Mesendoderm (in vitro differentiated cells): ENCODE results near the gene RAB3GAP2.
"Not testable (repeated sequence)": the region's sequence is repeated elsewhere in the genome, so short reads cannot be mapped to it uniquely, and the experiment has no call there.

ENCODE experiments used
- DNase-seq: peaks from one replicate; pipeline ENCODE4 v3.0.0; 2013
- H2AK5ac ChIP-seq: 2 replicates; pipeline ENCODE4 v1.6.1; 2013; ENCODE audit warnings: low read length, inconsistent platforms
- H2BK120ac ChIP-seq: 2 replicates; pipeline ENCODE4 v1.6.1; 2013; ENCODE audit warnings: low read depth, mild to moderate bottlenecking, low read length, moderate library complexity, mixed read lengths
- H2BK15ac ChIP-seq: replicated peaks from 2 replicates; pipeline ENCODE4 v1.6.1; 2013; ENCODE audit warnings: low read depth, mild to moderate bottlenecking, moderate library complexity
- H2BK5ac ChIP-seq: 2 replicates; pipeline ENCODE4 v1.6.1; 2013; ENCODE audit warnings: low read length, inconsistent platforms
- H3K18ac ChIP-seq: 2 replicates; pipeline ENCODE4 v1.6.1; 2013; ENCODE audit warnings: mild to moderate bottlenecking, low read length, mixed read lengths
- H3K23ac ChIP-seq: one replicate; pipeline ENCODE4 v1.6.1; 2013; ENCODE audit warnings: low read length
- H3K27ac ChIP-seq: 2 replicates; pipeline ENCODE4 v1.5.1; 2013; ENCODE audit warnings: low read depth, mild to moderate bottlenecking, inconsistent platforms, low read length, moderate library complexity
- H3K27me3 ChIP-seq: 2 replicates; pipeline ENCODE4 v1.6.1; 2013; ENCODE audit warnings: low read length, control low read depth, mild to moderate bottlenecking, inconsistent platforms; ENCODE audit not compliant: insufficient read depth, poor library complexity
- H3K36me3 ChIP-seq: 2 replicates; pipeline ENCODE4 v1.6.1; 2013; ENCODE audit warnings: low read length, inconsistent platforms; ENCODE audit not compliant: control insufficient read depth, insufficient read depth
- H3K4ac ChIP-seq: one replicate; pipeline ENCODE4 v1.6.1; 2013; ENCODE audit warnings: low read depth, mild to moderate bottlenecking, low read length, moderate library complexity
- H3K4me1 ChIP-seq: 2 replicates; pipeline ENCODE4 v1.6.1; 2013; ENCODE audit warnings: low read depth, low read length, inconsistent platforms; ENCODE audit not compliant: control insufficient read depth
- H3K4me2 ChIP-seq: 2 replicates; pipeline ENCODE4 v1.6.1; 2013; ENCODE audit warnings: low read length
- H3K4me3 ChIP-seq: 2 replicates; pipeline ENCODE4 v1.5.1; 2013; ENCODE audit warnings: mild to moderate bottlenecking, low read length
- H3K56ac ChIP-seq: one replicate; pipeline ENCODE4 v1.6.1; 2013; ENCODE audit warnings: low read length
- H3K79me1 ChIP-seq: 2 replicates; pipeline ENCODE4 v1.6.1; 2013; ENCODE audit warnings: low read length, inconsistent platforms
- H3K79me2 ChIP-seq: 2 replicates; pipeline ENCODE4 v1.6.1; 2013; ENCODE audit warnings: mild to moderate bottlenecking, low read length; ENCODE audit not compliant: control insufficient read depth, insufficient read depth
- H3K9ac ChIP-seq: 2 replicates; pipeline ENCODE4 v1.6.1; 2013; ENCODE audit warnings: low read length, inconsistent platforms
- H4K5ac ChIP-seq: one replicate; pipeline ENCODE4 v1.6.1; 2013; ENCODE audit warnings: low read length
- H4K8ac ChIP-seq: one replicate; pipeline ENCODE4 v1.6.1; 2013; ENCODE audit warnings: low read depth, mild to moderate bottlenecking, control low read depth, low read length, moderate library complexity
- WGBS: extraction: QIAGEN DNeasy Blood & Tissue Kit; methylation state at CpG from one replicate; pipeline ENCODE4 v1.1.7; 2013; ENCODE audit warnings: low lambda C conversion rate, missing lambda C conversion rate; ENCODE audit not compliant: insufficient coverage; ENCODE audit errors: extremely low coverage; 5-methylcytosine and 5-hydroxymethylcytosine counted together

Gene RAB3GAP2

DNA sequence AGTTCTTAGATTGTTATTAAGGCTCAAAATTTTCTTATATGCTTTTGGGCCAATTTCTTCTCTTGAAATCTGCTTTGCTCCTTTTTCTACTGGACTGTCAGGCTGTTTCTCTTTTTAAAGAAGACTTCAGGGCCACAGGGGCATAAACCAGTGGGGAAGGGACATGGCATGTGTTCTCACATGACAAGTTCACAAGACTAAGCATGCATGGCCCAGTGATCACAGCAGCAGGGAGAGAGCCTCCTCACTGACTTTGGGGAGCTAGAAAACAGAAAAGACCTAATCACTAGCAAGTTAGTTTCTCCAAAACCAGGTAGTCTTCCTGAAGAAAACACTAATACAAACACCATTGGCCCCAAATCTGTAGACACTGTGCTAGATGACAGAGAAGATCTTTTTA, 64.8 kb downstream of the RAB3GAP2 start:
- H3K4me2 ChIP-seq, result no peak overlapping the region
- no peak overlapping the region for H3K9ac ChIP-seq
- no peak overlapping the region for H2AK5ac ChIP-seq
- no peak overlapping the region for H3K56ac ChIP-seq
- H3K4ac ChIP-seq, result no peak overlapping the region
- H2BK15ac ChIP-seq, result no peak overlapping the region
- no peak for DNase-seq
- no peaks in the 10 kb centered on the region for H3K79me1 ChIP-seq
- H3K4me3 ChIP-seq, result no peak overlapping the region
- H3K27me3 ChIP-seq, result no peaks in the 10 kb centered on the region
- no peaks in the 10 kb centered on the region for H3K79me2 ChIP-seq
- no peaks in the 10 kb centered on the region for H3K36me3 ChIP-seq
- H4K8ac ChIP-seq, result no peak overlapping the region
- no peak overlapping the region for H2BK5ac ChIP-seq
- H3K4me1 ChIP-seq, result no peaks in the 10 kb centered on the region
- no peak overlapping the region for H3K23ac ChIP-seq
- H3K27ac ChIP-seq, result no peak overlapping the region
- H2BK120ac ChIP-seq, result no peak overlapping the region
- H3K18ac ChIP-seq, result no peak overlapping the region
- H4K5ac ChIP-seq, result no peak overlapping the region

DNA sequence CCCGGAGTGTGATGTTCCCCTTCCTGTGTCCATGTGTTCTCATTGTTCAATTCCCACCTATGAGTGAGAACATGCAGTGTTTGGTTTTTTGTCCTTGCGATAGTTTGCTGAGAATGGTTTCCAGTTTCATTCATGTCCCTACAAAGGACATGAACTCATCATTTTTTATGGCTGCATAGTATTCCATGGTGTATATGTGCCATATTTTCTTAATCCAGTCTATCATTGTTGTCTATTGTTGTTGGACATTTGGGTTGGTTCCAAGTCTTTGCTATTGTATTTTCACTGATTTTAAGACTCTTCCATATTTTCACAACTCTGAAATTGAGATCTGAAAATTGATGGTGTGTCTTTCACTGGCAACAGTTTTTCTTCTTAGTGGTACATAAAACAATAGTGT, 67.5 kb downstream of the RAB3GAP2 start:
- H3K4ac ChIP-seq, H3K4me3 ChIP-seq: not testable (repeated sequence)
- WGBS, result no CpG with 5 or more reads among the region's 2 CpGs

GRCh38 chr1:220203816-220204215, 68.4 kb downstream of the RAB3GAP2 start:
- H3K4me1 ChIP-seq, result no peaks in the 10 kb centered on the region
- no peak overlapping the region for H3K56ac ChIP-seq
- H3K36me3 ChIP-seq, result no peaks in the 10 kb centered on the region
- WGBS, result no CpG with 5 or more reads among the region's 2 CpGs
- H4K8ac ChIP-seq, result no peak overlapping the region
- no peak overlapping the region for H3K9ac ChIP-seq
- H3K4me2 ChIP-seq, result no peak overlapping the region
- no peak overlapping the region for H3K4me3 ChIP-seq
- no peak overlapping the region for H2BK5ac ChIP-seq
- no peak overlapping the region for H4K5ac ChIP-seq
- no peaks in the 10 kb centered on the region for H3K79me1 ChIP-seq
- H2BK120ac ChIP-seq, result no peak overlapping the region
- no peak overlapping the region for H3K18ac ChIP-seq
- H3K23ac ChIP-seq, result no peak overlapping the region
- H3K4ac ChIP-seq, result no peak overlapping the region
- no peaks in the 10 kb centered on the region for H3K27me3 ChIP-seq
- DNase-seq, result no peak
- no peak overlapping the region for H2BK15ac ChIP-seq
- H2AK5ac ChIP-seq, result no peak overlapping the region
- no peaks in the 10 kb centered on the region for H3K79me2 ChIP-seq
- H3K27ac ChIP-seq, result no peak overlapping the region

More for the DNA sequence above, 67.5 kb downstream of the RAB3GAP2 start:
- not testable (repeated sequence) for H3K4me2 ChIP-seq, H3K79me2 ChIP-seq, H2BK120ac ChIP-seq, H3K9ac ChIP-seq, H3K36me3 ChIP-seq, H4K8ac ChIP-seq, H3K18ac ChIP-seq, H3K4me1 ChIP-seq, H3K27me3 ChIP-seq, H3K56ac ChIP-seq, H3K23ac ChIP-seq, H2BK15ac ChIP-seq, H2AK5ac ChIP-seq, H4K5ac ChIP-seq, H2BK5ac ChIP-seq, DNase-seq, H3K79me1 ChIP-seq, H3K27ac ChIP-seq

DNA sequence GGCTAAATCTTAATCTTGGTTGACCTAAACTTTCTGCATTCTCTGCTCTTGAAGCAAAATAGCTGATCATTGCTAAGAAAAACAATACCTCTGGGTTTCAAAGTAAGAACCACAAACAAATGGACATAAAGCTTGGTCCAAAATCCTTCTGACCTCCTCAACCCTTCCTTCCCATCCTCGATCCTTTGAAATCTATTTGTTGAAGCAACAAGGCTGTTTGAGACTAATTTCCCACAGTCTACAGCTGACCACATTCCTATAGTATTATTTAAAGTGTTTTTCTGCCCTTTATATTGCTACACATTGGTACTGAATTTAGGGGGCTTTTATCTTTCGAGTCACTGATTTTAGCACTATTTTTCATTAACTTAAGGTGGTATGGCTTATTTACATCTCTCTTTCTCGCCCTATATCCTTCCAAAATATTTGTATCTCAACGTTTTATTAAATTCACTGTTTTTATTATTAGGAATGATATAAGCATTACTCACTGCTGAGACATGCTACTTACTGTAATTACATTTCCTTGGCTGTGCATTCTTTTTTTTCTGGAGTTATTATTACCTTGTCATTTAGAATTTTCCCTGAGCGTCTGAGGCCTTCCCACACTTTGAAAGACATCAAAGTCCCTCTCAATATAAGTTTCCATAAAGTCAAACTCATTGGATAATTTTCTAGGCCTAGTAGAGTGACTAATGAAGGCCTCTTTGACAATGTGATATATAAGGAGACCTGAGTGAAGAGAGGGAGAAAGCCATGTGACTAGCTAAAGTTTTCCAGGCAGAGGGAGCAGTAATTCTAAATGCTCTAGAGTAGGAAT, 73.9 kb downstream of the RAB3GAP2 start:
- Histone ChIP-seq H3K4me2 (no peak overlapping the region), H3K4me1 (no peaks in the 10 kb centered on the region), H4K8ac (no peak overlapping the region), H3K27ac (no peak overlapping the region), H2BK15ac (no peak overlapping the region), H3K79me2 (no peaks in the 10 kb centered on the region), H3K56ac (no peak overlapping the region), H3K79me1 (no peaks in the 10 kb centered on the region), H3K36me3 (no peaks in the 10 kb centered on the region), H3K4me3 (no peak overlapping the region), H3K27me3 (no peaks in the 10 kb centered on the region), H3K9ac (no peak overlapping the region), H3K4ac (no peak overlapping the region), H4K5ac (no peak overlapping the region), H3K23ac (no peak overlapping the region), H3K18ac (no peak overlapping the region), H2BK5ac (no peak overlapping the region), H2AK5ac (no peak overlapping the region), H2BK120ac (no peak overlapping the region)
- WGBS, result 100% methylated on average over 2 of the region's 5 CpGs
- DNase-seq, result no peak

DNA sequence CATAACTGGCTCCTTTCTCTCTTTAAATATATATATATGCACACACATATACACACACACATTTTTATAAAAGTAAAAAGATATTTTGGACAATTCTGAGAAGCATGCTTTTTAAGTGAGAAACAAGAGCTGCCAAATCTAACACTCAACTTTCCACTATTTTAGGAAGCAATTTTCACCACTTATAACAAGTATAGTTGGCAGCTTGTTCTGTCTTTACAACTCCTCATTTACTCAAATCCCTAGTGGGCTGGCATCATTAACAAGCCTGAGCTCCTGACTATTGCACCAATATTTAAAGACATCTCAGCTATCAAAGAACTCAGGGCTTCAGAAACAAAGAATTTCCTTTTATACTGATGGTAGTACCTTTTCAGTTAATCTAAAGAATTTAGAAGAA, 76.6 kb downstream of the RAB3GAP2 start:
- Histone ChIP-seq H3K36me3 (peaks cover 1% of the 10 kb centered on the region), H3K9ac (no peak overlapping the region), H3K4me3 (no peak overlapping the region), H2AK5ac (no peak overlapping the region), H3K4me2 (no peak overlapping the region), H3K4ac (no peak overlapping the region), H3K4me1 (no peaks in the 10 kb centered on the region), H2BK120ac (no peak overlapping the region), H4K5ac (no peak overlapping the region), H3K27ac (no peak overlapping the region), H3K79me2 (no peaks in the 10 kb centered on the region), H3K79me1 (no peaks in the 10 kb centered on the region), H3K56ac (no peak overlapping the region), H2BK5ac (no peak overlapping the region), H2BK15ac (no peak overlapping the region), H3K18ac (no peak overlapping the region), H4K8ac (no peak overlapping the region), H3K23ac (no peak overlapping the region), H3K27me3 (no peaks in the 10 kb centered on the region)
- DNase-seq, result no peak

GRCh38 chr1:220189750-220190347, 82.4 kb downstream of the RAB3GAP2 start:
- no peak overlapping the region for H2BK15ac ChIP-seq
- H4K5ac ChIP-seq, result no peak overlapping the region
- no peak overlapping the region for H2BK5ac ChIP-seq
- H3K23ac ChIP-seq, result no peak overlapping the region
- no peak overlapping the region for H3K4ac ChIP-seq
- no peak for DNase-seq
- H2AK5ac ChIP-seq, result no peak overlapping the region
- no CpG with 5 or more reads among the region's 1 CpG for WGBS
- H3K18ac ChIP-seq, result no peak overlapping the region
- H3K4me3 ChIP-seq, result no peak overlapping the region
- no peaks in the 10 kb centered on the region for H3K27me3 ChIP-seq
- no peak overlapping the region for H4K8ac ChIP-seq
- H3K4me1 ChIP-seq, result no peaks in the 10 kb centered on the region
- H3K56ac ChIP-seq, result no peak overlapping the region
- H3K79me2 ChIP-seq, result no peaks in the 10 kb centered on the region
- H3K4me2 ChIP-seq, result no peak overlapping the region
- H3K79me1 ChIP-seq, result no peaks in the 10 kb centered on the region
- no peak overlapping the region for H3K27ac ChIP-seq
- H3K9ac ChIP-seq, result no peak overlapping the region
- H2BK120ac ChIP-seq, result no peak overlapping the region
- peaks cover 1% of the 10 kb centered on the region for H3K36me3 ChIP-seq
